Lower leg skin (tissue), 3 donors: ENCODE results near the gene CCR6.

ENCODE experiments used
- CTCF ChIP-seq, 3 donors: fragments of 450-650 bp; IDR thresholded peaks; one replicate each; pipeline ENCODE4 v1.5.1; 2016; ENCODE audit warnings: antibody characterized with exemption in 3 of 3, mild to moderate bottlenecking in 3 of 3, moderate library complexity in 2 of 3
- POLR2A ChIP-seq, 2 donors: fragments of 450-650 bp; IDR thresholded peaks; one replicate each; pipeline ENCODE4 v1.6.1; 2016 to 2017; ENCODE audit warnings: antibody characterized with exemption in 2 of 2, mild to moderate bottlenecking in 1 of 2, moderate library complexity in 1 of 2

- TF ChIP-seq POLR2A (IDR thresholded peaks at IDR 0.05) (no peak), CTCF (IDR thresholded peaks at IDR 0.05) (no peak)
Measured at GRCh38 chr6:167100241-167100674, 22.6 kb upstream of the CCR6 start.
